HG02884 (cell line): ENCODE results near the gene SPATA13.

Experiments
- ATAC-seq: cut with Tn5 transposase; IDR thresholded peaks from one replicate; pipeline ENCODE4 v1.9.1; 2021; ENCODE audit warnings: mild to moderate bottlenecking, moderate library complexity; ENCODE audit not compliant: unreplicated experiment

SPATA13 gene

DNA sequence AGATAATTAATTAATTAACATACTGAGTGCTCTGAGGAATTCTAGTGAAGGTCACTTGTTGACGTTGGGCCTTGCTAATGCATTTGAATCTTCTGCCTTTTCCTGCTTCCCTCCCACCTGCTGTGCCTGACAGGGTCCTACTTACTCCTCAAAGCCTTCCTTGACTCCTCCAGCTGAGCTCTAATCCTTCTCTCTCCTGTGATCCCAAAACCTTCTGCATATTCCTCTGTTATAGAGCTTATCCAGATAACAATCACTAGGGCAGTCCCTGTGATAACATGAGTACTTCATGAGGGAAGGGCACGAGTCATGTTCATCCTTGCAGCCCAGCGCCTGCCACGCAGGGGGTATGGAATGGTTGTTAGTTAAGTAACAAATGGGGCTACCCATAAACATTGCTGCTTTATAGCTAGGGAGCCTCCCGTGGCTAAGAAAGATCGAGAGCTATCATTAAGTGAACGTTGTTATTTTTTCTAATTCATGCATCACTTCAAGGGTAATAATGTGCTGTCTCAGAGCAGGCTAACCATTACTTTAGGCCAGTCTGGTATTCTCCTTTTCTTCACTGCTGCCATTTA, 19.1 kb upstream of the SPATA13 start:
- no peak for ATAC-seq

- no peak for ATAC-seq
Measured at GRCh38 chr13:24142453-24142852, 18.1 kb upstream of the SPATA13 start.

- no peak for ATAC-seq
Measured at GRCh38 chr13:24142886-24143285, 17.6 kb upstream of the SPATA13 start.

- ATAC-seq, result no peak
Measured at GRCh38 chr13:24145240-24145639, 15.3 kb upstream of the SPATA13 start.

DNA sequence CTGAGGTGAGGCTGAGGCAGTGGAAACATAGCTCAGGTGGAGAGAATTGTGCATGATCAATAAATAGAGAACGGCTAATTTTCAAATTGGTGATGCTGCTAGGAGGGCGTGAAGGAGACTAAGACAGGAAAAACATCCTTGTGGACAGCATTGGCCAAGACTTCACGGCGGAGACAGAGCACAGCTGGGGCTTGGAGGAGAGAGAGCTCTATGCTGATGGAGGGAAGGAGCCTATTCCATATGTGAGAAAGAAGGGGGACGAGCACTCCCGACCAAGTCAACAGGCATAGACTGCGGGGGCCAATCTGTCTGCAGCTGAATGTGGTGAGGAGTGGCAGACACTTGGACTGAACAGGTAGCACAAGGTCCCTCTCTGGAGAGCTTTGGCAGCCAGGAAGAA, 14.8 kb upstream of the SPATA13 start:
- no peak for ATAC-seq

DNA sequence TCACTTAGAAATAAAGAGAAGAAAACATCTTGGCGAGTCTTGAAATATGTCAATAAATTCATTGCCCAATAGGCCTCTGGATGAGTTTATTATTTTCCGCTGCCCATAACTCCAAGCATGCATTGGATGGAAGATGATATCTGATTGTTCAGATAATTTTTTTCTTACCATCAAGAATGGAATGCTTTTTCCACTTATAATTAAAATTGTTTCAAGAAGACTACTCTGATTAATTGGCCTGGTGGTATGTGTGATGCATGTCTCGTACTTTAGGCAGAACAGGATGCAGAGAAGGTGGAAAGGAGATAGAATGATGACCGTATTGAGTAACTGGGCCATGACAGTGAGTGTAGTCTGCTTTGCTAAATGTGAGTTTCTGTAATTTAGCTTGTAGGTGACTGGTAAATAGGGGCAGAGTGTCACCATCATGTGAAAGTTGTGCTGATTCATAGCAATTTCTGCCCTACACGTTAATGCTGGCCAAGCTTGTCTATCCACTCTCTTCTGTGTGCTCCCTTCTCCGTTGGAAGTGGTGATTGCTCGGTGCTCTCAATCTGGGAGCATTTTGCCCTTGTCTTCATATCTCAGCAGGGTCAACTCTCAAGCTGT, 13.5 kb upstream of the SPATA13 start:
- no peak for ATAC-seq

DNA sequence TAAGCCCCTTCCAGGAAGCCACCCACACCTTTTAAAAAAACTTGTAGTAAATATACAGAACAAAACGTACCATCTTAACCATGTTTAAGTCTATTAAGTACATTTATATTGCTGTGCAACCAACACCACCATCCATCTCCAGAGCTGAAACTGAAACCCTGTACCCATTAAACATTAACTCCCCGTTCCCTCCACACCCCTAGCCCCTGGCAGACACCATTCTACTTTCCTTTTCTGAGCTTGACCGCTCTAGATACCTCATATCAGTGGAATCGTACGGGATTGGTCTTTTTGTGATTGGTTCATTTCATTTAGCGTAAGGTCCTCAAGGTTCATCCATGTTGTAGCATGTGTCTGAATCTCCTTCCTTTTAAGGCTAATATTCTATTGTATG, 13.0 kb upstream of the SPATA13 start:
- ATAC-seq, result no peak

GRCh38 chr13:24148414-24149235, 11.9 kb upstream of the SPATA13 start:
- no peak for ATAC-seq

GRCh38 chr13:24149246-24150032, 11.1 kb upstream of the SPATA13 start:
- no peak for ATAC-seq

DNA sequence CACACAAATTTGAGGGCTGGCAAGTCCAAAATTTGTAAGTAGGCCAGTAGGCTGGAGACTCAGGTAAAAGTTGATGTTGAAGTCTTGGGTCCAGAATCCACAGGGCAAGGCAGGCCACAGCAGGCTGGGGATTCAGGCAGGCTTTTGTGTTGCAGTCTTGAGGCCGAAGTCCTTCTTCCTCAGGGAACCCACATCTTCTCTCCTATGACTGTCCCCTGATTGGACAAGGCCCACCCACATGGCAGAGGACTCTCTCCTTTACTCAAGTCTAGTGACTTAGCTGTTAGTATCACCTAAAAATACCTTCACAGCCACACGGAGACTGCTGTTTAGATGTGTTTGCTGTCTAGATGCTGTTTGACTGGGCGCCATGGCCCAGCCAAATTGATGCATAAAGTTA, 9.9 kb upstream of the SPATA13 start:
- no peak for ATAC-seq

DNA sequence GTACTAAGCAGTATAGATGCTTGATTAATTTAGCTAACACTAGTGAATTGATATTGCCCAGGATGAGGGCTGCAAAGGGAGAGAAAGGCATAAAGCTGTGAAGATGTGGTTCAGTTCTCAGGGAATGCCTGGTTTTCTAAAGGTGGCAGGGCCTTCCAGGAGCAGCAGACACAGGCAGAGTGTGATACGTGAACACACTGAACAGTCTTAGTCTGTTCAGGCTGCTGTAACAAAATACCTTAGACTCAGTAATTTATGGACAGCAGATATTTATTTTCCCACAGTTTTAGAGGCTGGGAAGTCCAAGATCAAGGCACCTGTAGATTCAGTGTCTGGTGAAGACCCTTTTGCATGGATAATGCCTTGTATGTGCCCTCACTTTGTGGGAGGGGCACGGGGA, 8.7 kb upstream of the SPATA13 start:
- no peak for ATAC-seq

GRCh38 chr13:24152292-24153214, 8.0 kb upstream of the SPATA13 start:
- no peak for ATAC-seq

DNA sequence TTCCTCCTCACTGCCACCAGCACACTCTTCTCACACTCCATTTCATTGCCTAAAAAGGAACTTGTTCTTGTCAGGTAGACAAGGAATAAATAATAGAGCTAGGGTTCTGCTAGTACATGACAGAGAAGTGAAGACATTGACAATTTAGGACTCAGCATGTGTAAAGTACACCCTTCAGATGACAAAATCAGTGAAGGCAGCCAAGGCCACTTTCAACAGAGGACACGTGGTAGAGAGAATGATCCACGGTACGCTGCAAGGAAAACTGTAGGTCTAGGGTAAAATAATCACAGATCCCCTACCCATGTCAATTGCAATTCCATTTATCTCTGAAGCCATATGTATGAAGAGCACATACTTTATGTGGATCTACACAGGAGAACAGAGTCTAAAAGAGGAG, 7.2 kb upstream of the SPATA13 start:
- ATAC-seq, result no peak

GRCh38 chr13:24153979-24154701, 6.4 kb upstream of the SPATA13 start:
- no peak for ATAC-seq

- no peak for ATAC-seq
Measured at GRCh38 chr13:24159357-24159756, 1.2 kb upstream of the SPATA13 start.

DNA sequence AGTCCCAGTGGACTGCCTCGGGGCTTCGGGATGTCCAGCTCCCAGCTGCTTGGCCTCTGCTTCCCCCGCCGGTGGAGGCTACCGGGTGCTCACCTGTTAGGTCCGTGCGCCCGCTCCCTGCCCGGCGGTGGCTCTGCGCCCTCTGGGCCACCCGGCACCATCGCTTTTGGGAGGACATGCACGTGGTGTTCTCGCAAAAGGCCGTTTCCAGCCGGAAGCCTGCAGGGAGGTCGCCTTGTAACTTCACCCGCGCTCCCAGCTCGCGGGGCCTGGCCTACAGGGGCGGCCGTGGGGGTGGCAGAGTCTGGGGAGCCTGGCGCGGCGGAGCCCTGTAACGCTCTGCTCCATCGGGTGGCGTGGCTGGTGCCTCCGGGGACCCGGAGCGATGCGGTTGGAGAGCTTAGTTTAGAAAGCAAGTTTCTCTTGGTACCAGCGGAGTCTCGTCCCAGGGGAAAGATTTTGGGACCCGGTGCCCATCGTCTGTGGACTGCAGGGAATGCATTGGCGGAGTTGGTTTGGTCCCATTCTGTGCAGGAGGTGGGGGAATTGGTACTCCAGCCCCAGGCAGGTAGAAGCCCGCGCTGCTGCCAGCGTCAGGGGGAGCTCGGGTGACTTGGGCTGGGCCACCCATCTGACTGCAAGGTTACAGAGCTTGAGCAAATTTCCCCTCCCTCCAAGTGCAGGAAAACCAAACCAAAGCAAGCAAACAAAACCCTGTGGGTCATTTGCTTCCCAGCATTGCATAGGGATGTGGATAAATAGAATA, 673 bp downstream of the SPATA13 start:
- peak; percentile 49 for ATAC-seq

- no peak for ATAC-seq
Measured at GRCh38 chr13:24161980-24162525, 1.5 kb downstream of the SPATA13 start.

DNA sequence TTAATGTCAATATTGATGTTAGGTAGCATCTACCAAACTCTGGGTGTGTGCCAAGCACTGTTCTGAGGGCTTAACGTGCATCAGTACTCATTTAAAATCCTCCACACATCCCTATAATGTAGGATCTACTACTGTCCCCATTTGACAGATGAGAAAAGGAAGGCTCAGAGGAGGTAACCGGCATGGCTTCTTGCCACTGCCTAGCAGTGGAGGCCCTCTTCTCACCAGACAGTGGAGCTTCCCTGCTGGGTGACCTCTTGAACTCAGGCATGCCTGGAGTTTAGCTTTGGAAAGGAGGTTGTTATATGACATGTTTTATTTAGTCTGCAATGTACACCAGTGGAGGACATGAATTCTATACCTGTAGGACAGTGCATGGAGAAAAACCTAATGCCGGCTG, 2.1 kb downstream of the SPATA13 start:
- no peak for ATAC-seq

GRCh38 chr13:24165746-24166145, 5.2 kb downstream of the SPATA13 start:
- ATAC-seq, result no peak
